Stimulated activated naive CD8-positive, alpha-beta T cell treated with anti-CD3 and anti-CD28 coated beads, Interleukin-15, Interleukin-2, amounts not matched to agents 100 U/mL and 50 U/mL, for 24 hours (primary cell): Measurements from ENCODE around the gene EVA1B.

Experiments
- ATAC-seq: fragments of 150-1000 bp; cut with Tn5 transposase; one replicate; pipeline ENCODE4 v1.10.0; 2021
- DNase-seq: peaks from one replicate; pipeline ENCODE4 v3.0.0; 2021

The EVA1B gene

DNA sequence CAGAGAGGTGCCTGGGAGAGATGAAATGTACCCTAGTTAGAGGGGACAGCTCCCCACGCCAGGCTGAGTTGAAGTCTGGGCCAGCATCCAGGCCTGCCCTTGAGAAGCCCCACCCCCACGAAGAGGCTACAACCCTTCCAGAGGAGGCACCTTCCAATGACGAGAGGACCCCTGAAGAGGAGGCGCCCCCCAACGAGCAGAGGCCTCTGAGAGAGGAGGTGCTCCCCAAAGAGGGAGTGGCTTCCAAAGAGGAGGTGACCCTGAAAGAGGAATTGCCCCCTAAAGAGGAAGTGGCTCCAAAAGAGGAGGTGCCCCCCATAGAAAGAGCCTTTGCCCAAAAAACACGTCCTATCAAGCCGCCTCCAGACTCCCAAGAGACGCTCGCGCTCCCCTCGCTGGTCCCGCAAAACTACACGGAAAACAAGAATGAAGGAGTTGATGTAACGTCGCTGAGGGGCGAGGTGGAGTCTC is 3.1 kb downstream of the EVA1B start:
- ATAC-seq (no peak), DNase-seq (no peak)

- ATAC-seq (no peak), DNase-seq (no peak)
These were observed 14.0 kb downstream of the EVA1B start for GRCh38 chr1:36309397-36309796.

- ATAC-seq, result no peak
- no peak for DNase-seq
These were observed 15.7 kb downstream of the EVA1B start for GRCh38 chr1:36307601-36308330.

DNA sequence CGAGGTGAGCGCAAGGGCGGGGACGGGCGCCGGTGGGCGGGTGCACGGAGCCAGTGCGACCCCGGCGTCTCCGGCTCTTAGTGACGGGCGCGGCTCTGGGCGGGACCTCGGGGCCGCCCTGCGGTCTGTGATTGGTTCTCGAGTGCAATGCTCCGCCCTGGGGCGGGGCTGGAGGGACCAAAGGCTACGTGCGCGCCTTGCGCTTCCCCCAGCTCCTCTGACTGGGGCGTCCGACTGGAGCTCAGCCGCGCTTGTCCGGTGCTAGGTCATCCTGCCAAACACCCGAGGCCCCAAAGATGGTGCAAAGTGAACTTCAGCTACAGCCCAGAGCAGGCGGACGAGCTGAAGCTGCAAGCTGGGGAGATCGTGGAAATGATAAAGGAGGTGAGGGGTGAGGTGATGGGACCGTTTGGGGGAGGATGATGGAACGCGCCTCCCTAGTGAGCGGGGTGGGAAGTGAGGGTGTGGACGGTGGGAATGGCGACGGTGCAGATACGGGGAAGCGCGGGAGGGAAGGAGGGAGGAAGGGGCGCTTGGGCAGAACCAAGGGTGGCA is 16.5 kb downstream of the EVA1B start:
- peak; percentile 96 for DNase-seq

DNA sequence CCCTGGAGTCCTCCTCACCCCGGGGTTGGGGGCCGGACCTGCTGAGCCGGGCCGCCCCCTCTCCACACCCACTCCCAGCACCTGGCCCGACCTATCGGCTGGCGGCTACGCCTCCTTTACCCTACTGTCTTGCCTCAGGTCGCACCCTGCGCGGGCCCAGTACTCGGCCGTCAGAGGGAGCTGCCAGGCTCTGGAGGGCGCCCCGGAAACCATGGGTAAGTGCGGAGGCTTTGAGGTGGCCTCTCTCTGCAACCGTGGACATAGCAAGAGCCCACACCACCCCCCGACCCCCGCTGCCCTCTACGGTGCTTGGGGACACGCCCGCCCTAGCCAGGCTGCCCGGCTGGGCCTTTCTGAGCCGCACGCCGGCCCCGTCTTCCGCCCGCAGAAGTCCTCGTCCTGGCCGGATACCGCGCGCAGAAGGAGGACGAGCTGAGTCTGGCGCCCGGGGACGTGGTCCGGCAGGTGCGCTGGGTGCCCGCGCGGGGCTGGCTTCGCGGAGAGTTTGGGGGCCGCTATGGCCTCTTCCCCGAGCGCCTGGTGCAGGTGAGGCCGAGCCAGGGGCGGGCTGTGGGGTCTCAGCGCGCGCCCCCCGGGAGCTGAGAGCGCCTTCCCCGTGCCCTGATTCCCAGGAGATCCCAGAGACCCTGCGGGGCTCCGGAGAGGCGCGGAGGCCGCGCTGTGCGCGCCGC is 17.1 kb downstream of the EVA1B start, which contains the start of gene SH3D21:
Gene SH3D21, plus strand, starts transcription at position 159 of the 692 bp plus-strand sequence. Its CDS starts 53 bp downstream, at position 212.
- ATAC-seq (peak; percentile 33), DNase-seq (peak; percentile 64)

More for the DNA sequence above, 16.5 kb downstream of the EVA1B start:
- ATAC-seq, result peak; percentile 97

GRCh38 chr1:36305915-36306209 is 17.6 kb downstream of the EVA1B start:
- no peak for ATAC-seq
- no peak for DNase-seq

DNA sequence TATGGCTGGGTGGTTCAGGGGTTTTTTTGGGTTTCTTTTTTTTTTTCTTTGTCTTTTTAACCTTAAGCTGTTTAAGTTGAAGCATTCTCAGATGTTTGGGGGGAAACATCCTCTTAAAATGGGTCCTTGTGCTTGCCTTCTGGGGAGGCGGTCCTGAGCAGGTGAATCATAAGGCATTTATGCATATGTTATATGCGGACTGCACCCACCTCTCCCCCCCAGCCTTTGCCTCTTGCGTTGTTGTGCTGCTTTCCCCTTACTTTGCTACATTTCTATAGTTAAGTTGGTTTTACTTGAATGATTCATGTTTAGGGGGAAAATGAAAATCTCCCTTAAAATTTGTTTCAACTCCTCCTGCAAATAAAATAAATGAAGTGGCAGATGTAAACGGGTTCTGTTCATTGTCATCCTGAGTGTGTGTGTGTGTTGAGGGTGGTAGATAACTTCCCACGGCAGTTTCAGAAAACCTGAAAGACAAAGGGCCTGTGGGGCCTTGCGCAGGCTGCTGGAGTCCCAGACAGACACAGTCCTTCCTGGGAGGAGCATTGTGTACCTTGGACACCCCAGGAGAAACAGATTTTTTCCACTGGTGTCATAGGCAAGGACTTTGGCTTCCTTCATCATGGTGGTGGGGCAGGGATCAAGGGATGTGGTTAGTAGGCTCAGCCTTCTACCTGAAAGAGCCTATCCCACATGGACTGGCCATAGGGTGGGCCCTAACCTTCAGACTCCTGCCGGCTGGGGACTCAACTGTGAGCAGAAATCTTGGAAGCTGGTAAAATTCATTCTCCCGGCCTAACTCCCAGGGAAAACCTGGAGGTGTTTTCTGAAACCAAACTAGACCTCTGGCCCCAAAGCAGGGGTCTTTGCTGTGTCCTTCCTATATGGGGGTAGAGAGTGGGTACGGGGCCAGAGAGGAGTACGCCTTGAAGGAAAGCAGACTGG is 18.2 kb downstream of the EVA1B start:
- DNase-seq, result peak; percentile 56

GRCh38 chr1:36304521-36304920 is 18.9 kb downstream of the EVA1B start:
- DNase-seq (no peak), ATAC-seq (no peak)

More for the DNA sequence above, 18.2 kb downstream of the EVA1B start:
- peak; percentile 33 for ATAC-seq

DNA sequence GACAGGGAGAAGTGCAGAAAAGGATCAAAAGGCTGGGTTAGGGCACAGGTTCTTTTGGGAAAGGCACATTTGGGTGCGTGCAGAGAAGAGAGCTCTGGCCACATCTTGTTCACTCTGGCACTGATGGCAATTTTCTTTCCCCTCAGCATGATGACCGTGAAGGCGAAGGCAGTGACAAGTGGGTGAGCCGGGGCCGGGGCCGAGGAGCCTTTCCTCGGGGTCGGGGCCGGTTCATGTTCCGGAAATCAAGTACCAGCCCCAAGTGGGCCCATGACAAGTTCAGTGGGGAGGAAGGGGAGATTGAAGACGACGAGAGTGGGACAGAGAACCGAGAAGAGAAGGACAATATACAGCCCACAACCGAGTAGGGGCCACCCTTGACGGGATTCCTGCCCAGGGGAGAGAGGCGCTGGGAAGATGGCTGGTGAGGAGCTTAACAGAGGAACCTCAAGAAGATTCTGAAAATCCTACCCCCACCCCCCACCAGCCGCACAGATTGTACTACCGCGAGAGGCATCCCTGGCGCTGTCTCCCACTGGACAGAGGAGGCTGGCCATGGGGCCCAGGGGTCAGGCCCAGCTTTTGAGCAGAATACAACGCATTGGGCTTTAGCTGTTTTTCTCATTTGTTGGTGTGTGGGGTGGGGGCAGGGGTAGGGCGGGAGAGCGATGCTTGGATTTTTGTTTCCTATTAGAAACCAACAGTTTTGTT is 19.6 kb downstream of the EVA1B start:
- no peak for ATAC-seq
- no peak for DNase-seq

- ATAC-seq (no peak), DNase-seq (no peak)
These were observed 20.2 kb downstream of the EVA1B start for GRCh38 chr1:36303244-36303643.

DNA sequence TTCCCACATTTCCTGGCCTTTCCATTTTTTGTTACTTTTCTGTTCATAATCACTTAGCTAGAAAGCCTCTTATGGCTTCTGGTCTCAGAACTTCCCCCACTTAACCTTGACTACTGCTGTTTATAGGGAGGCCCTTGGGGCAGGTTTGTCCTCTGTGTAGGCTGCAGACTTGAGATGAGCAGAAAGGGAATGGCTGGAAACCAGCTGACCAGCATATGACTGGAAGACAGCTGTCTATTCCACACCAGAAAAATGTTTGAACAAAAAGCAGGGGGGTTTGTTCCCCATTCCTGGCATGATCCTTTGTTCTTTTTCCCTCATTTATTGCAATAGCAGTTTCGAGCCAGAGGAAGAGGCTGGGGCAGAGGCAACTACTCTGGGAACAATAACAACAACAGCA is 22.2 kb downstream of the EVA1B start:
- no peak for DNase-seq
- ATAC-seq, result no peak

- DNase-seq (no peak), ATAC-seq (peak; percentile 68)
These were observed 22.9 kb downstream of the EVA1B start for GRCh38 chr1:36300526-36300925.

DNA sequence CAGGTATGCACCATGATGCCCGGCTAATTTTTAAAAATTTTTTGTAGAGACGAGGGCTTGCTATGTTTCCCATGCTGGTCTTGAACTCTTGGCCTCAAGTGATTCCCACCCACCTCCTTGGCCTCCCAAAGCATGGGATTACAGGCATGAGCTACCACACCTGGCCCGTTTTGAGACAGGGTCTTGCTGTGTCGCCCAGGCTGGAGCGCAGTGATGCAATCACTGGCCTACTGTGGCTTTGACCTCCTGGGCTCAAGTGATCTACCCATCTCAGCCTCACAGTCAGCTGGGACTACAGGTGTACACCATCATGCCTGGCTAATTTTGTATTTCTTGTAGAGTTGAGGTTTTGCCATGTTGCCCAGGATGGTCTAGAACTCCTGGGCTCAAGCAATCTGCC is 24.8 kb downstream of the EVA1B start:
- ATAC-seq (no peak), DNase-seq (no peak)

GRCh38 chr1:36297062-36297461 is 26.4 kb downstream of the EVA1B start:
- DNase-seq (no peak), ATAC-seq (no peak)

DNA sequence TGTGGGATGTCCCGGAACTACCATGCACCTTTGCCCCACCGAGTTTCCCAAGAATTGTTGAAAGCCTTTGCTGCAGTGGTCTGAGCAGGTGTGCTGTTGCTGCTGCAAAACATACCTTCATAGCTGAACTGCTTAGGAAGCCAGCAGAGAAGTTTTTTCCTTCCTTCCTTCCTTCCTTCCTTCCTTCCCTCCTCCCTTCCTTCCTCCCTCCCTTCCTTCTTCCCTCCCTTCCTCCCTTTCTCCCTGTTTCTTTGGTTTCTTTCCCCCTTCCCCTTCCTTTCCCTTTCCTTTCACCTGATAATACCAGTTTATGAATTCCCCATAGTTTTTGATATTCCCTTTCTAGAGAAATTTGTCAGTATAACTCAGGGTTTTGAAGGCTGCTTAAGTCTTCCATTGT is 28.1 kb downstream of the EVA1B start:
- ATAC-seq (no peak), DNase-seq (no peak)

DNA sequence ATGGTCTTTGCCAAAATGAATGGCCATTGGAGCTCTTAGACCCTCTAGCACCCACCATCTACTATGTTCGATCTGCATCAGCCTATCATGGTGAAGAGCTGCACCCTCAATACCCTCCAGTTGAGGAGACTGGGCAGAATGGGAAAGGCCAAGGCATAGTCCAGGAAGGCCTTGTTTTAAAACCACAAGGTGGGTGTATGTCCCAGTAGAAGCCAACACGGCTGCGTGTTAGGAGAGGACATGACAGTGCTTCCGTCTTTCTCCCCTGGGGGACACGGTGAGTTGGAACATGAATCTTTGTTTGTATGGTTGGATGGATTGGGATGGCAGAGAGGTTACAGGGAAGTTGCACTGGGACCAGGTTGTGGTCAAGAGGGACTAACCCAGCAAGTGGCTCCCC is 35.9 kb downstream of the EVA1B start:
- no peak for ATAC-seq
- no peak for DNase-seq

- ATAC-seq (no peak), DNase-seq (no peak)
These were observed 36.6 kb downstream of the EVA1B start for GRCh38 chr1:36286802-36287201.

DNA sequence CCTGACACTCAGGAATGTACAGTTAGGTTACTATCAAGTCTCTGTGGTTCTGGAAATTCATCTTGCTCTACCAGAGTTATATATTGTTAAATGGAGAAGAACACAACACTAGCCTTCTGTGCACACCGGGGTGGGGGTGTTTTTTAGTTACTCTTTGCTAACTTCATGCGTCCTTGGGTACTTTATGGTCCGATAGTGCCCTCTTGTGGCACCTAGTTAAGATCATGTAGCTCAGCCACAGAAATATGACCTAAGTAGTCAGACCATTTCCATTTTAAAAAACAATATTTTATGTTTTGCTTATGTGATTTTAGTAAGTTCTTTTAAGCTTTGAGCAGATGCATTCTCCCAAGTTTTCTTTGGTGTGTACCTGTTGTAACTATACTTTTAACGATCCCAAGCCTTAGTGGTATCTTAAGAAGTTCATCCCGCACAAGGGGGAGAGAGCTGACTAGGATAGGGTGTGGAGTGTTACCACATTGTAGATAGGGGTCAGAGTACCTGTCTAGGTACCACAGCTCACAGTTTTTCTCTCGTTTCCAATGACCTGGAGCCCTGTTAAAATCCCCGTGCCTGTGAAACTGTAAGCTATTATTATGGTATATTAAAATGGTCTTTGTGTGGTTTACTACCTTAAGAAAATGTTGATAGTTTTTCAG is 37.9 kb downstream of the EVA1B start:
- ATAC-seq, result peak; percentile 62

GRCh38 chr1:36284517-36284916 is 38.9 kb downstream of the EVA1B start:
- ATAC-seq, result no peak
- no peak for DNase-seq

More for the DNA sequence above, 37.9 kb downstream of the EVA1B start:
- peak; percentile 65 for DNase-seq

GRCh38 chr1:36284061-36284460 is 39.4 kb downstream of the EVA1B start:
- DNase-seq (no peak), ATAC-seq (no peak)

GRCh38 chr1:36279789-36280296 is 43.6 kb downstream of the EVA1B start:
- DNase-seq (no peak), ATAC-seq (no peak)
